H9 (cell line): Measurements from ENCODE around the gene FMNL1. TPM values are rescaled to one million over a fixed set of nuclear protein-coding genes. Genes with fewer than 3 reads are reported as not detected.

Source experiments
- DNase-seq: peaks from one replicate; pipeline ENCODE4 v3.0.0-alpha.2; 2017
- H2AFZ ChIP-seq: one replicate; pipeline ENCODE4 v1.6.1; 2013; ENCODE audit warnings: mild to moderate bottlenecking, low read length, control low read depth, moderate library complexity
- H2AK5ac ChIP-seq: 2 replicates; pipeline ENCODE4 v1.6.1; 2013; ENCODE audit warnings: low read length, control low read depth, mixed read lengths; ENCODE audit not compliant: insufficient read length
- H2BK120ac ChIP-seq: one replicate; pipeline ENCODE4 v1.6.1; 2013; ENCODE audit warnings: low read depth, mild to moderate bottlenecking, low read length, control low read depth, inconsistent platforms; ENCODE audit not compliant: poor library complexity, severe bottlenecking
- H2BK12ac ChIP-seq: 2 replicates; pipeline ENCODE4 v1.6.1; 2013; ENCODE audit warnings: low read length, control low read depth, mixed read lengths, low read depth; ENCODE audit not compliant: insufficient read length
- H2BK15ac ChIP-seq: 2 replicates; pipeline ENCODE4 v1.6.1; 2013; ENCODE audit warnings: low read depth, low read length, control low read depth
- H2BK20ac ChIP-seq: one replicate; pipeline ENCODE4 v1.6.1; 2013; ENCODE audit warnings: low read depth, mild to moderate bottlenecking, low read length, control low read depth, inconsistent platforms; ENCODE audit not compliant: poor library complexity, severe bottlenecking
- H2BK5ac ChIP-seq: 2 replicates; pipeline ENCODE4 v1.6.1; 2013; ENCODE audit warnings: low read length, control low read depth, mixed read lengths; ENCODE audit not compliant: insufficient read length
- H3K14ac ChIP-seq: 2 replicates; pipeline ENCODE4 v1.6.1; 2013; ENCODE audit warnings: low read length, control low read depth; ENCODE audit not compliant: insufficient read depth
- H3K18ac ChIP-seq: 2 replicates; pipeline ENCODE4 v1.6.1; 2013; ENCODE audit warnings: low read depth, mild to moderate bottlenecking, mixed read lengths, low read length, control low read depth; ENCODE audit not compliant: insufficient read length
- H3K23ac ChIP-seq: 2 replicates; pipeline ENCODE4 v1.6.1; 2013; ENCODE audit warnings: low read length, control low read depth, mixed read lengths, low read depth; ENCODE audit not compliant: insufficient read length
- H3K23me2 ChIP-seq: 2 replicates; pipeline ENCODE4 v1.6.1; 2013; ENCODE audit warnings: low read depth, mild to moderate bottlenecking, mixed read lengths, low read length, control low read depth; ENCODE audit not compliant: insufficient read length, poor library complexity, severe bottlenecking
- H3K27ac ChIP-seq: 2 replicates; pipeline ENCODE4 v1.5.1; 2013; ENCODE audit warnings: low read length, control low read depth, mixed read lengths, low read depth; ENCODE audit not compliant: insufficient read length
- H3K27me3 ChIP-seq: 2 replicates; pipeline ENCODE4 v1.6.1; 2013; ENCODE audit warnings: low read length, control low read depth, inconsistent platforms; ENCODE audit not compliant: insufficient read depth
- H3K4ac ChIP-seq: 2 replicates; pipeline ENCODE4 v1.6.1; 2013; ENCODE audit warnings: low read depth, mild to moderate bottlenecking, control low read depth, inconsistent platforms, low read length, moderate library complexity
- H3K4me1 ChIP-seq: 2 replicates; pipeline ENCODE4 v1.6.1; 2013; ENCODE audit warnings: low read length, control low read depth, inconsistent platforms; ENCODE audit not compliant: insufficient read depth
- H3K4me2 ChIP-seq: 2 replicates; pipeline ENCODE4 v1.6.1; 2013; ENCODE audit warnings: low read length, control low read depth, mixed read lengths; ENCODE audit not compliant: insufficient read length, insufficient read depth
- H3K56ac ChIP-seq: 2 replicates; pipeline ENCODE4 v1.6.1; 2013; ENCODE audit warnings: low read depth, mild to moderate bottlenecking, mixed read lengths, low read length, control low read depth; ENCODE audit not compliant: insufficient read length
- H3K79me1 ChIP-seq: 2 replicates; pipeline ENCODE4 v1.6.1; 2013; ENCODE audit warnings: low read depth, mild to moderate bottlenecking, moderate library complexity, low read length, control low read depth, inconsistent platforms; ENCODE audit not compliant: insufficient read depth, poor library complexity, severe bottlenecking
- H3K79me2 ChIP-seq: 2 replicates; pipeline ENCODE4 v1.6.1; 2013; ENCODE audit warnings: low read length, control low read depth, inconsistent platforms; ENCODE audit not compliant: insufficient read depth
- H3K9ac ChIP-seq: 2 replicates; pipeline ENCODE4 v1.6.1; 2013; ENCODE audit warnings: low read length, control low read depth, mixed read lengths; ENCODE audit not compliant: insufficient read length; ENCODE audit errors: extremely low read depth
- H3K9me3 ChIP-seq: one replicate; pipeline ENCODE4 v1.6.1; 2013; ENCODE audit warnings: low read depth, low read length, inconsistent platforms; ENCODE audit not compliant: control insufficient read depth
- H3T11ph ChIP-seq: one replicate; pipeline ENCODE4 v1.6.1; 2013; ENCODE audit warnings: mild to moderate bottlenecking, low read length, control low read depth, inconsistent platforms
- H4K20me1 ChIP-seq: one replicate; pipeline ENCODE4 v1.6.1; 2013; ENCODE audit not compliant: control insufficient read depth, insufficient read length, insufficient read depth
- H4K5ac ChIP-seq: 2 replicates; pipeline ENCODE4 v1.6.1; 2013; ENCODE audit warnings: low read depth, mild to moderate bottlenecking, mixed read lengths, low read length, control low read depth; ENCODE audit not compliant: insufficient read length
- H4K8ac ChIP-seq: replicated peaks from 2 replicates; pipeline ENCODE4 v1.6.1; 2013; ENCODE audit warnings: low read length, control low read depth, mixed read lengths, low read depth; ENCODE audit not compliant: insufficient read length
- H4K91ac ChIP-seq: 2 replicates; pipeline ENCODE4 v1.6.1; 2013; ENCODE audit warnings: low read depth, mild to moderate bottlenecking, moderate library complexity, mixed read lengths, low read length, control low read depth; ENCODE audit not compliant: insufficient read length
- H3K27ac Mint-ChIP-seq, 3 experiments: 2 replicates in 2 of 3; 3 replicates in 1 of 3; pipeline ENCODE4 v1.8.0; 2020 to 2021; ENCODE audit warnings: mixed read lengths in 3 of 3, mild to moderate bottlenecking in 1 of 3, moderate library complexity in 1 of 3
- H3K27me3 Mint-ChIP-seq: 2 replicates; pipeline ENCODE4 v1.8.0; 2021; ENCODE audit warnings: low read depth, mild to moderate bottlenecking, moderate library complexity, mixed read lengths
- H3K36me3 Mint-ChIP-seq, 3 experiments: 2 replicates in 2 of 3; 3 replicates in 1 of 3; pipeline ENCODE4 v1.8.0; 2020 to 2021; ENCODE audit warnings: low read depth in 3 of 3, mixed read lengths in 3 of 3; ENCODE audit not compliant: insufficient read depth in 1 of 3
- H3K4me1 Mint-ChIP-seq, 2 experiments: 2 replicates each; pipeline ENCODE4 v1.8.0; 2020; ENCODE audit warnings: mixed read lengths in 2 of 2
- H3K4me3 Mint-ChIP-seq, 2 experiments: 2 replicates in 1 of 2; 3 replicates in 1 of 2; pipeline ENCODE4 v1.8.0; 2020 to 2021; ENCODE audit warnings: mild to moderate bottlenecking in 2 of 2, mixed read lengths in 2 of 2, moderate library complexity in 1 of 2
- H3K9me3 Mint-ChIP-seq, 2 experiments: 2 replicates in 1 of 2; 3 replicates in 1 of 2; pipeline ENCODE4 v1.8.0; 2020; ENCODE audit warnings: mild to moderate bottlenecking in 2 of 2, mixed read lengths in 2 of 2, moderate library complexity in 1 of 2
- CTCF ChIP-seq: fragments of 200-600 bp; sonication (generic); conservative IDR thresholded peaks from 3 replicates; pipeline ENCODE4 v1.8.0; 2021; ENCODE audit warnings: antibody characterized with exemption, mild to moderate bottlenecking
- WGBS: extraction: QIAGEN DNeasy Blood & Tissue Kit; methylation state at CpG from one replicate; pipeline ENCODE4 v1.1.7; 2013; ENCODE audit warnings: missing lambda C conversion rate, low lambda C conversion rate, mixed read lengths; ENCODE audit not compliant: insufficient read length; ENCODE audit errors: extremely low coverage; 5-methylcytosine and 5-hydroxymethylcytosine counted together
- total RNA-seq: library from RNA; stranded (reverse); gene quantifications from 2 replicates; pipeline ENCODE4 v1.2.1, GENCODE V29; 2021

Gene FMNL1
- total RNA-seq, 1 experiment from 2014 or later: 6.9 TPM

- Mint-ChIP-seq H3K36me3 (no peaks in the 10 kb centered on the region), H3K4me1 (peaks cover 26 to 58% of the 10 kb centered on the region in 2 experiments), H3K27me3 (peaks cover 23% of the 10 kb centered on the region), H3K27ac (no peak overlapping the region), H3K9me3 (no peaks in the 10 kb centered on the region; a peak in 1 of 5 replicates), H3K4me3 (no peak overlapping the region)
- Histone ChIP-seq H3K9ac (no peak overlapping the region), H3K18ac (no peak overlapping the region), H4K91ac (no peak overlapping the region), H4K8ac (no peak overlapping the region), H3K56ac (no peak overlapping the region), H3K79me2 (no peaks in the 10 kb centered on the region), H3K4me1 (no peaks in the 10 kb centered on the region; the same call in 1 of the 2 replicates), H3K23me2 (no peaks in the 10 kb centered on the region), H4K20me1 (no peaks in the 10 kb centered on the region), H3K4ac (no peak overlapping the region), H2BK5ac (no peak overlapping the region), H4K5ac (no peak overlapping the region), H2BK20ac (no peak overlapping the region), H2AK5ac (no peak overlapping the region), H3K27me3 (no peaks in the 10 kb centered on the region), H3K9me3 (no peaks in the 10 kb centered on the region), H2BK12ac (no peak overlapping the region), H3K4me2 (no peak overlapping the region), H3K79me1 (no peaks in the 10 kb centered on the region), H3K23ac (no peak overlapping the region), H2BK15ac (no peak overlapping the region), H2AFZ (no peak overlapping the region), H2BK120ac (no peak overlapping the region), H3K14ac (no peak overlapping the region), H3K27ac (no peak overlapping the region), H3T11ph (no peak overlapping the region)
- TF ChIP-seq CTCF: no peak
- no peak for DNase-seq
- no CpG with 5 or more reads among the region's 16 CpGs for WGBS
Observed at GRCh38 chr17:45229681-45230409, 8.2 kb downstream of the FMNL1 start.
